AG08396 (cell line): ENCODE measurements around the gene LARP7.
A peak's percentile ranks its signal among the peaks of the same experiment; 100 is the strongest.
"Not testable (repeated sequence)": the region's sequence is repeated elsewhere in the genome, so short reads cannot be mapped to it uniquely, and the experiment has no call there.

Experiments
- DNase-seq: peaks from one replicate; pipeline ENCODE4 v3.0.0; 2012; ENCODE audit warnings: low spot score, mixed read lengths

LARP7 gene

GRCh38 chr4:112636688-112637551 lies at the start of gene LARP7, which contains the start of gene ZGRF1:
Gene LARP7, plus strand, starts transcription at chr4:112637143. Its CDS starts 7,527 bp downstream, at chr4:112644670.
Gene ZGRF1, minus strand, starts transcription at chr4:112636909. Its CDS starts 3,733 bp downstream, at chr4:112633176.
- DNase-seq, result peak; percentile 91

- DNase-seq, result peak; percentile 9
These were observed 47.7 kb upstream of the LARP7 start for GRCh38 chr4:112589206-112589605.

- no peak for DNase-seq
These were observed 45.4 kb upstream of the LARP7 start for GRCh38 chr4:112591593-112591992.

GRCh38 chr4:112592717-112593116 lies 44.2 kb upstream of the LARP7 start:
- DNase-seq, result no peak

- no peak for DNase-seq
These were observed 43.4 kb upstream of the LARP7 start for GRCh38 chr4:112593438-112594133.

- DNase-seq, result no peak
These were observed 42.0 kb upstream of the LARP7 start for GRCh38 chr4:112594993-112595392.

GRCh38 chr4:112604589-112604988 lies 32.4 kb upstream of the LARP7 start:
- peak; percentile 63 for DNase-seq

- DNase-seq, result not testable (repeated sequence)
These were observed 24.1 kb upstream of the LARP7 start for GRCh38 chr4:112612814-112613213.

- DNase-seq, result no peak
These were observed 20.0 kb upstream of the LARP7 start for GRCh38 chr4:112616984-112617383.

GRCh38 chr4:112626228-112626627 lies 10.7 kb upstream of the LARP7 start:
- DNase-seq, result no peak

GRCh38 chr4:112633477-112634235 lies 3.3 kb upstream of the LARP7 start:
- DNase-seq, result peak; percentile 10

GRCh38 chr4:112637552-112637866 lies 566 bp downstream of the LARP7 start:
- no peak for DNase-seq

- DNase-seq, result no peak
These were observed 5.6 kb downstream of the LARP7 start for GRCh38 chr4:112642526-112642925.

GRCh38 chr4:112644595-112645535 lies 7.9 kb downstream of the LARP7 start:
- not testable (repeated sequence) for DNase-seq

GRCh38 chr4:112645541-112646329 lies 8.8 kb downstream of the LARP7 start:
- no peak for DNase-seq

GRCh38 chr4:112646632-112647537 lies 9.9 kb downstream of the LARP7 start:
- DNase-seq, result no peak

- DNase-seq, result no peak
These were observed 10.8 kb downstream of the LARP7 start for GRCh38 chr4:112647785-112648184.

- DNase-seq, result no peak
These were observed 11.5 kb downstream of the LARP7 start for GRCh38 chr4:112648263-112649054.

- DNase-seq, result no peak
These were observed 12.1 kb downstream of the LARP7 start for GRCh38 chr4:112649055-112649408.
